ENCODE measurements around the gene GPR148.

GRCh38 chr2:130776550-130776949 lies 47.7 kb downstream of the GPR148 start:
- TF ChIP-seq, protein P1, sequence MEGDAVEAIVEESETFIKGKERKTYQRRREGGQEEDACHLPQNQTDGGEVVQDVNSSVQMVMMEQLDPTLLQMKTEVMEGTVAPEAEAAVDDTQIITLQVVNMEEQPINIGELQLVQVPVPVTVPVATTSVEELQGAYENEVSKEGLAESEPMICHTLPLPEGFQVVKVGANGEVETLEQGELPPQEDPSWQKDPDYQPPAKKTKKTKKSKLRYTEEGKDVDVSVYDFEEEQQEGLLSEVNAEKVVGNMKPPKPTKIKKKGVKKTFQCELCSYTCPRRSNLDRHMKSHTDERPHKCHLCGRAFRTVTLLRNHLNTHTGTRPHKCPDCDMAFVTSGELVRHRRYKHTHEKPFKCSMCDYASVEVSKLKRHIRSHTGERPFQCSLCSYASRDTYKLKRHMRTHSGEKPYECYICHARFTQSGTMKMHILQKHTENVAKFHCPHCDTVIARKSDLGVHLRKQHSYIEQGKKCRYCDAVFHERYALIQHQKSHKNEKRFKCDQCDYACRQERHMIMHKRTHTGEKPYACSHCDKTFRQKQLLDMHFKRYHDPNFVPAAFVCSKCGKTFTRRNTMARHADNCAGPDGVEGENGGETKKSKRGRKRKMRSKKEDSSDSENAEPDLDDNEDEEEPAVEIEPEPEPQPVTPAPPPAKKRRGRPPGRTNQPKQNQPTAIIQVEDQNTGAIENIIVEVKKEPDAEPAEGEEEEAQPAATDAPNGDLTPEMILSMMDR (IDR thresholded peaks at IDR 0.05), result no peak
- no peak for TF ChIP-seq EP300 (IDR thresholded peaks at IDR 0.05)
